C4-2B (cell line): ENCODE data around the gene RPGRIP1L.

ENCODE experiments used
- ZFX ChIP-seq: fragments of 450-650 bp; IDR thresholded peaks from 2 replicates; pipeline ENCODE4 v1.6.1; 2017
- TF ChIP-seq, protein P1 (sequence below): fragments of 450-650 bp; conservative IDR thresholded peaks from 2 replicates; pipeline ENCODE4 v1.5.1; 2017; ENCODE audit warnings: mild to moderate bottlenecking

DNA sequence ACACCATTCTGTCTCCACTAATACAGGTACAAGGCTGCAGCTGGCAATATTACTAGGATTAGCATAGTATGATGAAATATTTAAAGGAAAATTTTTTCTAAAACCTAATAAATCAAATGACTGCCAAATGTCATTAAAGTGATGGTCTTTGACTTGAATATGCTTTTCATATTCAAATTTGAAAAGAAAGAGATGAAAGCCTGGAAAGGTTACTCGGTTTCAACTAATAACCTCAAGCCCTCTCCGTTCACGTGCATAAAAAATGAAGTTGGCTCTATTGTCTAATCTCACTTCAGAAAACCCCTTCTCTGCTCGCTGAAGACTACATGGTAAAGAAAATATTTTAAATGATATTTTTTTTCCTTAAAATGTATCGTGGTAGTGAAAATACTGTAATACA, 83.2 kb downstream of the RPGRIP1L start:
- TF ChIP-seq, protein P1, sequence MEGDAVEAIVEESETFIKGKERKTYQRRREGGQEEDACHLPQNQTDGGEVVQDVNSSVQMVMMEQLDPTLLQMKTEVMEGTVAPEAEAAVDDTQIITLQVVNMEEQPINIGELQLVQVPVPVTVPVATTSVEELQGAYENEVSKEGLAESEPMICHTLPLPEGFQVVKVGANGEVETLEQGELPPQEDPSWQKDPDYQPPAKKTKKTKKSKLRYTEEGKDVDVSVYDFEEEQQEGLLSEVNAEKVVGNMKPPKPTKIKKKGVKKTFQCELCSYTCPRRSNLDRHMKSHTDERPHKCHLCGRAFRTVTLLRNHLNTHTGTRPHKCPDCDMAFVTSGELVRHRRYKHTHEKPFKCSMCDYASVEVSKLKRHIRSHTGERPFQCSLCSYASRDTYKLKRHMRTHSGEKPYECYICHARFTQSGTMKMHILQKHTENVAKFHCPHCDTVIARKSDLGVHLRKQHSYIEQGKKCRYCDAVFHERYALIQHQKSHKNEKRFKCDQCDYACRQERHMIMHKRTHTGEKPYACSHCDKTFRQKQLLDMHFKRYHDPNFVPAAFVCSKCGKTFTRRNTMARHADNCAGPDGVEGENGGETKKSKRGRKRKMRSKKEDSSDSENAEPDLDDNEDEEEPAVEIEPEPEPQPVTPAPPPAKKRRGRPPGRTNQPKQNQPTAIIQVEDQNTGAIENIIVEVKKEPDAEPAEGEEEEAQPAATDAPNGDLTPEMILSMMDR: no peak
- no peak for TF ChIP-seq ZFX
